HG03045 (cell line): ENCODE results near the gene TMED9.

ENCODE experiments used
- ATAC-seq: cut with Tn5 transposase; IDR thresholded peaks from one replicate; pipeline ENCODE4 v1.9.1; 2021; ENCODE audit warnings: mild to moderate bottlenecking, moderate library complexity; ENCODE audit not compliant: unreplicated experiment

The TMED9 gene

DNA sequence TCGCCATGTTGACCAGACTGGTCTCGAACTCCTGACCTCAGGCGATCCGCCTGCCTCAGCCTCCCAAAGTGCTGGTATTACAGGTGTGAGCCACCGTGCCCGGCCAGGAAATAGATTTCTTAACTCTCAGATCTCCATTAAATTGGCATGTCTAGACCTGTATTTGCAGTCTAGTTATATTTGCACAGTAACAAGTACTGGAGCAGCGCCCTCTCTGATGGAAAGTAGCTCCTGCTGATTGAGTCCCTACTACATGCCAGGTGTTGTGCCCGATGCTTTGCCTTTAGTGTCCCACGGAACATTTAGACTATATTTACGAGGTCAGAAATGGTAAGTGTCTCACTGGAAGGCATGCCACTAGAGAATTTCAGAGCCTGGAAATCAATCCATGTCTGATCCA lies 15.8 kb upstream of the TMED9 start:
- no peak for ATAC-seq

DNA sequence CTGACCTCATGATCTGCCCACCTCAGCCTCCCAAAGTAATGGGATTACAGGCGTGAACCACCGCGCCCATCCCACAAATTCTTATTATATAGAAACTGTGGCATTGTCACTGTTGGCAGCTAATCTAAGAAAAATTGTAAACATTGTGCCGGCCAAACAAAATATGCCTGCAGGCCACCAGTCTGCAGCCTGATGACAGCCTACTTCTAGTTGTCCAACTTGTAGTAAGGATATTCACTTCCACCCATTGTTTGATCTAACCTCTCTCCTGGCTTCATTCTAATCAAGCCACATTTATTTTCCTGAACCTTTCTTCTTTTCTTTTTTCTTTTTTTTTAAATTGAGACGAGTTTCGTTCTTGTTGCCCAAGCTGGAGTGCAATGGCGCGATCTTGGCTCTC lies 13.7 kb upstream of the TMED9 start:
- no peak for ATAC-seq

DNA sequence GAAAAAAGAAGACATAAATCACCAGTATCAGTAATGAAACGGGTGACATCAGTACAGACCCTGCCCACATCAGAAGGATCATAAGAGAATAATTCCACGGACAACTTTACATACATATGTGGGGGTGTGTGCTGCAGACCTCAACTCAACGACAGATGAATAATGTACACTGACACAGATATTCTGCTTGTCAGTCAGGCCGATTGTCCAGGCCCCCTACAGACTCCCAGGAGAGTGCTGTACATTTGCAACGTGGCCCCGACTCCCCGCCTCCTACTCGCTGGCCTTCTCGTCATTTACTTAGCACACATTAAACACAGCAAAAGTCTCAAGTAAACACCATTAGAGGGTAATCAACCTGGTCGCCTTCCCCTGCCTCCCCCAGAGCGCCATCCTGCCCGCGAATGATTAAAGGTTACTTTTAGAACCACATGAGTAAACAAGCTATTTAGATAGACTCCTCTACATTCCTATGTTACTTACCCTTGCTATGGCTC lies 3.5 kb upstream of the TMED9 start:
- ATAC-seq: no peak

DNA sequence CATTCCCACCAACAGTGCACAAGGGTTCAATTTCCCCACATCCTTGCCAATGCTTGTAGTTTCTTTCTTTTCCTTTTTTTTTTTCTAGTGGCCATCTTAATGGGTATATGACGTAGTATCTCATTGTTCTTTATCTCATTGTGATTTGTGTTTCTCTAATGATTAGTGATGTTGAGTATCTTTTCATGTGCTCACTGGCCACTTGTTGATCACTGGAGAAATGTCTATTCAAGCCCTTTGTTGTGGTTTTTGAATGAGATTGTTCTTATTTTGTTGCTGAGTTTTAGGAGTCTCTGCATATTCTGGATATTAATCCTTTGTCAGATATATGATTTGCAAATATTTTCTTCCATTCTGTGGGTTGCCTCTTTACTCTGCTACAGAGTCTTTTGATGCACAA lies 1.6 kb upstream of the TMED9 start:
- ATAC-seq: no peak

DNA sequence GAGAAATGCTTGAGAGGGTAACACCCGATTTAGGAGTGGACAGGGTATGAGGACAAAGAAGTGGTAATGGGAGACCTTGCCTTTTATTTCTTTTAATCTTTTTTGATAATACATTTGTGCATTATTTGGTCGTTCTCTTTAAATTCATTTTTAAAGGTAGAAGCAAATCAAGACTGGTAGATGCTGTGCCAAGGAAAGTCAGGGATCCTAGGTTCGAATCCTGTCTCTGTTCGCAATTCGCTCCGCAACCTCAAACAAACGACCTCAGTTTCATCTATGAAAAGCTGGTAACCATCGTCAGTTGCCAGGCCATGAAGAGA lies 353 bp upstream of the TMED9 start:
- no peak for ATAC-seq

DNA sequence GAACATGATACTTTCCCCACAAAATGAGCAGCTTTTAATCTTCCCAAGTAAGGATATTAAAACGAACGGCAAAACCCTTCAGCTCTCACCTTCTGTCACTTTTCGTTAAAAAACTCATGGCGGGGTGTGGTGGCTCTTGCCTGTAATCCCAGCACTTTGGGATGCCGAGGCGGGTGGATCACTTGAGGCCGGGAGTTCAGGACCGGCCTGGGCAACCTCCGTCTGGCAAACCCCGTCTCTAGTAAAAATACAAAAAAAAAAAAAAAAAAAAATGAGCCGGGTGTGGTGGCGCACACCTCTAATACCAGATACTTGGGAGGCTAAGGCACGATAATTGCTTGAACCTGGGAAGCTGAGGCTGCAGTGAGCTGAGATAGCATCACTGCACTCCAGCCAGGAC lies 902 bp downstream of the TMED9 start:
- ATAC-seq: no peak

DNA sequence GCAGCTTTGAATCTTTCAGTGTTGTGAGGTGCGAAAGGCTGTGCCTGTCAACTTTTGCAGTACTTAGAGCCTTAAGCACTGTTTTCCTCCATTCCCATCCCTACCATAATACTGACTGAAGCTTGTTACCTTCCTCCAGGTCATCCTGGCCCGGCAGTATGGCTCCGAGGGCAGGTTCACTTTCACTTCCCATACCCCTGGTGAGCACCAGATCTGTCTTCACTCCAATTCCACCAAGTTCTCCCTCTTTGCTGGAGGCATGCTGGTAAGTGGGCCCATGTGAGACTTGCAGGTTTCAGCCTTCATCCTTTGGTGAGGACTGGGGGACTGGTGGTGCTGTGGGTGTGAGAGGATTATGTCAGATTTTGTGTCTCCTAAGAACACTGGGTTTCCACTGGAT lies 1.5 kb downstream of the TMED9 start:
- no peak for ATAC-seq

DNA sequence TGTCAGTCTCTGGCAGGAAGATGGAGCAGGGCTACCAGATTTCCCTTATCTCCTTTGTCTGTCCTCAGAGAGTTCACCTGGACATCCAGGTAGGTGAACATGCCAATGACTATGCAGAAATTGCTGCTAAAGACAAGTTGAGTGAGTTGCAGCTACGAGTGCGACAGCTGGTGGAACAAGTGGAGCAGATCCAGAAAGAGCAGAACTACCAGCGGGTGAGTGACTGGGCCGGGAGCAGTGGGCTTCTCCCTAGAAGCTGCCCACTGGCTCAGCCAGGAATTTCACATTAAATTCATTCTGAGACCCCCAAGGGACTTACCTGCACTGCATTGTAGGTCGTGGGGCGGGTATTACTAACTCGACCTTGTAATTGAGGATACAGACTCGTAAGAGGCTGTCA lies 2.1 kb downstream of the TMED9 start:
- no peak for ATAC-seq

DNA sequence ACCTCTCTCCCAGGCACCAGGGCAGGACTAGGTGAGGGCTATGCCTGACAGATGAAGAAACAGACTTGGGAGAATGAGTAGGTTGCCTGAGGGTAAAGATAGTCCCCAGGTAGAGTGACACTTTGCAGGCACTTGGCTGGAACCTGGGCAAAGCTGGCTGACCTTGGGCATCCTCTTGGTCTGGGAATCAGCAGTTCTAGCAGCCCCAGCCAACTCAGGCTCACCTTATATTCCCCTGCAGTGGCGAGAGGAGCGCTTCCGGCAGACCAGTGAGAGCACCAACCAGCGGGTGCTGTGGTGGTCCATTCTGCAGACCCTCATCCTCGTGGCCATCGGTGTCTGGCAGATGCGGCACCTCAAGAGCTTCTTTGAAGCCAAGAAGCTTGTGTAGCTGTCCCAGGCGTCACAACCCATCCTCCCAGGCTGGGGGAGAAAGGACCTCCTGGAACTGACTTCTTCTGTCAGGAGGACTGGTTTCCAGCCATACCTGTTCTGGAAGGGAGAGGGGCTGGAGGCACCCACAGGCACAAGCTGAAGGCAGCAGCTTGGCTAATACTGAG lies 3.1 kb downstream of the TMED9 start:
- no peak for ATAC-seq

DNA sequence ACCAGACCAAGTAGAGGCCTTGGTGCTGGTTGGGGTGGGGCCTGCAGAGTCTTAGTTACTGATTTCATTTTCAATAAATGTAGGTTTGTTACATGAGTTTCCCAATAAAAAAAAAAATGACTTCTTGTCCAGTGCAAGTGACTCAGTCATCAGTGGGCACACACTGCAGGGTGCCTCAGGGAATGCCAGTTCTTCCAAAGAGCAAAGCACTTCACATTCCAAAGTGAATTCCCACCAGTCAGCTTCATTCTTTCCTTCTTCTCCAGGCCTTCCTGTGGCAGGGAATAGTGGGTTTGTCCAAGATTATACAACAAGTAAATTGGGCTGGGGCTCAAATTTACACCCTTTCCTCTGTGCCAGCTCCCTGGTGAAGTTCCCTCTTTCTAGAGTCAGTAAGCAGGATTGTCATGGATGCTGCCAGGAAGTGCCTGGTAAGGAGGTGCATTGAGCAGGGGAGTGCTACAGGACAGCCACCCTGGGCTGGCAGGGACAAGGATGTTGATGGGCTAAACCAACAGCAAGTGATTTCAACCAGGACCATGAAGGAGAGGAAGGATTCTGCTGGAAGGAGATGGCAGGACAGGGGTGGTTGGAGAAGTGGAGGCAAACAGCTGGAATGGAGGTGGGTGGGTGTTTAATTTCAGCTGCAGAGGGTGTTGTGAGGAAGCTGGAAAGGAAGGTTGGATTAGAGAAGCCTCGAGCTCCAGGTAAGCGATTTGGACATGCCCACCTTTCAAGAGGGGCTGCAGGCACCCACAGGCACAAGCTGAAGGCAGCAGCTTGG lies 4.2 kb downstream of the TMED9 start:
- ATAC-seq: no peak

DNA sequence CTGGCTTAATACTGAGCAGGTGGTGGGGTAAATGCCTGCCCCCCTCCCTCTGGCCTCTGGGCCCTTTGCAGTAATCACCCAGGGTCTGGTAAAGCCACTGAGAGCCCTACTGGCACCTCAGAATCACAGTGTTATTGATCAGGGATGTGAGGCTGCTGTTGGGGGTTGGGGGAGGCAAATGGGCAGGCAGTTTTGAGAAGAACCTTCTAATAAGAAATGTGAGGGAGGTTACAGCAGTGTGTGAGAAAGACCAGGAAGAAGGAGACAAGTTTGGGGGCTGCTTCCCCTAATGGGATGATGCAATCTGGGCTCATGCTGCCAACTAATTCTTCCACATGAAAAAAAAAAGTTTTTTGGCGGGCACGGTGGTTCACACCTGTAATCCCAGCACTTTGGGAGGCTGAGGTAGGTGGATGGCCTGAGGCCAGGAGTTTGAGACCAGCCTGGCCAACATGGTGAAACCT lies 4.8 kb downstream of the TMED9 start:
- ATAC-seq: no peak

DNA sequence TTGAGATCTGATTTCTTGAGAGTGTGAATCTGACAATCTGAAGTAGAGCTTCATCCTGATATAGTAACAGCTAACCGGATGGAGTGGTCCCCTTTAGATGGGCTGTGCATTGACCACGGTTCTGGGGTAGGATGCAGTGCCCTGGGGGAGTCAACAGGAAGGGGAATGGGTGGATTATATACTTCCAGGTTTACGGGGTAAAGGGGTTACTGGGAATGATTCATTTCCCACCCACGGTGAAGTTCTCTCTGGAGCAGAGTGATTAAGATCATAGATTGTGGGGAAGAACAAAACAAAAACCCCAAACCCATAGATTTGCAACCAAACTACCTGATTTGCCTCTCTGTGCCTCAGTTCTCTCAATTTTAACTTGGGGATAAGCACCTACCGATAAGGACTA lies 6.5 kb downstream of the TMED9 start:
- ATAC-seq: no peak

DNA sequence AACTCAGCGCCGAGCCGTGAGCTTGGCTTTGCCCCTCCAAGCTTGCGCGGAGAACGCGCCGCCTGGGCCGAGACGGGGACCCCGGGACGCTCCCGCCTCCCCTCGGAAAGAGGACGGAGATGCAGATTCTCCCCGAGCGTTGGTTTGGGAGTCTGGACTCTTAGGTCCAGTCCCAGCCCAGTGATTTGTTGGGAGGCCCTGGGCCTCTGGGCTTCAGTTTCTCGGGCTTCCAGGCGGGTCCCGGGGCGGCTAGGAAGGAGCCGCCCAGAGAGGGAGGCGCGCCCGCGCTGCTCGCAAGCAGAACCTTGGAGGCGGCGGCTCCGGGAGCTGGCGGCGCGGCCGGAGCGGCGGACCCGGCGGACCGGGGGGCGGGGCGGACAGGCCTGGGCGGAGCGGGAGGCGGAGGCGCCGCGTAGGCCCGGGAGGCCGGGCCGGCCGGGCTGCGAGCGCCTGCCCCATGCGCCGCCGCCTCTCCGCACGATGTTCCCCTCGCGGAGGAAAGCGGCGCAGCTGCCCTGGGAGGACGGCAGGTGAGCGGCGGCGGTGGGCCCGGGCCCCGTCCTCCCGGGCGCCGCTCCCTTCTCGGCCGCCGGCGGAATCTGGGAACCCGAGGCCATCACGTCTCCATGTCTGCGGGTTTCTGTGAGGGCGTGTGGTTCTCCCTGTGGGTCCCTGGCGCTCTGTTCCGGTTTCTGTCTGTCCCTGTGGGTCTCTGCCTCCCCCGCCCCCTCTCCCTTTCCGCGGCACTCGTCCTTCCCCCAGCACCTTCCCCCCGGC lies 7.9 kb downstream of the TMED9 start, which contains the start of gene B4GALT7:
TSS of gene B4GALT7 (plus strand) at position 402 of the 777 bp plus-strand sequence. CDS start at position 481, 79 bp downstream.
- ATAC-seq: peak; percentile 87

DNA sequence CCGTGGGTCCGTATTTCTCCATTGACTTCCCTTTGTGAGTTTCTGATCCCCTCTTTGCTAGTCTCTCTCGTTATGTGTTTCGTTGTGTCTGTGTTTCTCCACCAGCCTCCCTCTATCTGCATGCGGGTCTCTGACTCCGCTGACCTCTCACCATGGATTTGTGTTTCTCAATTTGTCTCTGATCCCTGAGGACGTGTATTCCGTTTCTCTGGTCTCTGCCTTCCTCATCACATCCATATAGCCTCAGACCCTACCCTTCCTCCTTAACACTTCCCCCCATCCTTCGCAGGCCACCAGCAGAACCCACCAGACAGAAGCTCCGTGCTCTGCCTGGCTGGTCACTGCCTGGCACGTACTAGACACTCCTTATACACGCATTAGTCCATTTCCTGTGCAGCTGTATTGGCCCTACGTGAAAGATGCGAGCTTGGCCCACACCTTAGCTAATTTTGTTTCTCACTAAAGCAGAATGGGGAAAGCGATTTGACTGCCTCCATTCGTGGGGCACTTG lies 8.6 kb downstream of the TMED9 start:
- ATAC-seq: no peak

DNA sequence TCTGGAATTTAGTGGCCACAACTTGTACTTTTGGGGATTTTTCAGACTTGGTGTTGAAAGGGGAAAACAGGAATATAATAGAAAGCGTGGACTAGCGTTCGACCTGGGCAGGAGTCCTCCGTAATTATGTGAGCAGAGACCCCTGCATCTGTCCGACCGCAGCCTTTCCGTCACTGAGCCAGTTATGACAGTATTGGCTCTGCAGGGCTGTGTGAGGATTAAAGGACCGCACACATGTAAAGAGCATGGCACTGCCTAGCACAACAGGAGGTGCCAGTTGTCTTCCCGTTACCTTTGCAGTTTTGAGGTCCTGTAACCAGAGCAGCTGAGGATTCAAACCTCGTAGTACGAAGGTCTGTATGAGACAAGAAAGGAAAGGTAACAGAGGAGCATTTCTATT lies 9.1 kb downstream of the TMED9 start:
- ATAC-seq: no peak

DNA sequence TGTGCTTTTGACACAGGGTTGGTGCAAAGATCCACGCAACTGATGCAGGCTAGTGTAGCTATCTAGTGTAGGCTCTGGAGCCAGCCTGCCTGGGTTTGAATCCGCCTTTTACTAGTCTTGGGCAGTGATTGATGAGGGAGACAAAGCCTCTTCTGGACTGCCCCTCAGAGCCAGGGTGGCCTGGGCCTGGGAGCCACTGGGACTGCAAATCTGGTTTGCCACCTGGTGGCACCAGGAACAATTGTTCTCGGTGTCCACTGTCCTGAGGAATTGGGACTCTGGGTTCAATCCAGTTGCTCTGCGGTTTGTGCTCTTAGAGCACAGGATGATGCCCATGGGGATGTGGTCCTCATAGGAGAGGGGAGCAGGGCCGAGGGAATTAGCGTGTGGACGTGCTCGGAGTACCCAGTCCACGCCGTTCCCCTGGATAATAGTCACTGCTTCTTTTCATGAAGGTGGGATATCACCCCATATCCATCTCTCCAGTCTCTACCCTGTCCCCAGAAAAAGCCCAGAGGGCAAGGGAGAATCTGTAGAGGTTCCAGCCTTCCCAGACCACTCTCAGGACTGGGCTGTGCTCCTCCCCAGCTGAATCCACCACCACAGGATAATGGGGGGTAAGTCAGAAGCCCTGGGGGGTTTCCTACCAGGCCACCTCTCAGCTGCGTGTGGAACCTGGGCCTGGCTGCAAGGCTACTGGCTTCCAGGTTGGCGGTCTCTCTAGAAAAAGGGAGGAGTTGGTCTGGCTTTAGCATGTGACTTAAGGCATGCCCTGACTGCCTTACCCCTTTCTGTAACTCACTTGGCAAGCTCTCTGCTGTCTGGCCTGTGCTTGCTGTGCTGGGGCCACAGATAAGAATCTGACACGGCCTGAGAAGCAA lies 9.8 kb downstream of the TMED9 start:
- no peak for ATAC-seq

DNA sequence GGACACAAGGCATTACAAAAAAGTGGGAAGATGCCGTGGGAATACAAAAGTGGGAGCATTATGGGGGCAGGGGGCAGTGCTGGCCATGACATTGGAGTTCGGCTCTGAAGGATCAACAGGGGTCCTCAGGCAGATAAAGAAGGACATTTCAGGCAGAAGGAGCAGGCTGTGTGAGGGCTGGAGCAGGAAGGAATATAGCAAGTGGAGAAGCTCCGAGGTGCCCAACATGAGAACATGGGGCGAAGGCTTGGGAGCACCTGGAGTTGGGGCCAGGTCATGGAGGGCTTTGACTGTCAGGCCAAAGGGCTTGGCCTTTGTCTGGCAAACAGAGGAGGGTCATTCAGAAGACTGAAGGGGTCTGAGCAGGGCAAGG lies 10.4 kb downstream of the TMED9 start:
- no peak for ATAC-seq

DNA sequence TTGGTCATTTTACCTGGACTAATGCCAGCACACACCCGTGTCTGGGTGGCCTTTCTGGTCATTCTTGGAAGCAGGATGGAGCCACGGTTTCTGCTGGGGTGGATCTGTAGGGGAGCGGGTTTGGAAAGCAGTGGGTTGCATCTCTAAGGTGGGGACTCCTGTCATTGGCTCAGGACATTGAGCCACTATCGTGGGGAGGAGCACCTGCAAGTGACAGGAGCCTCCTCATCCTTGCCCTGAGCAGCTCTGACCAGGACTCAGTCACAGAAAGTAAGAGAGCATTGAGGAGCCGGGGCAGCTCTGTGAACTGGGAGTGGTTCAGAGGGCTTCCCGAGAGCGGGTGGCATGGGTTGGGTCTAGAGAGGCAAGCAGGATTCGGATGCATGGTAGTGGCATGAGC lies 11.6 kb downstream of the TMED9 start:
- no peak for ATAC-seq

DNA sequence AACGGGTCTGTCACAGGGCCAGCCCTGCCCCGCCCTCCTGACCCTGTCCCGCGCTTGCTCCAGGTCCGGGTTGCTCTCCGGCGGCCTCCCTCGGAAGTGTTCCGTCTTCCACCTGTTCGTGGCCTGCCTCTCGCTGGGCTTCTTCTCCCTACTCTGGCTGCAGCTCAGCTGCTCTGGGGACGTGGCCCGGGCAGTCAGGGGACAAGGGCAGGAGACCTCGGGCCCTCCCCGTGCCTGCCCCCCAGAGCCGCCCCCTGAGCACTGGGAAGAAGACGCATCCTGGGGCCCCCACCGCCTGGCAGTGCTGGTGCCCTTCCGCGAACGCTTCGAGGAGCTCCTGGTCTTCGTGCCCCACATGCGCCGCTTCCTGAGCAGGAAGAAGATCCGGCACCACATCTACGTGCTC lies 12.1 kb downstream of the TMED9 start:
- ATAC-seq: no peak

DNA sequence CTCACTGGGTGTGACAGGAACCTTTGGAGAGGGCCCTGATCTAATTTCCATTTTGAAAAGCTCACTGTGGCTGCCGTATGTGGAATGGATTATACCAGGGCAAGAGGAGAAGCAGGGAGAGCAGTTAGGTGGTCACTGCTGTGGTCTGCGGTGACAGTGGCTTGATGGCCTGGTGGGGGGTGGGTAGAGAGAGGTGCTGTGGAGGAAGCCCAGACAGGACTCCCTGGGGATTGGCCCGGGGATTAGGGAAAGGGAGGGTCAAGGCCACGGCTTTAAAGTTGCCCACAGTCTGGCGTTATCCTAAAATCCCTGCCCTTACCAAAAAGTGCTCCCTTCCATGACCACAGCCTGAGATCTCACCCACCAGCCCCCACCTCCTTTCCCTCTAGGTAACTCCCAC lies 12.7 kb downstream of the TMED9 start:
- ATAC-seq: no peak

DNA sequence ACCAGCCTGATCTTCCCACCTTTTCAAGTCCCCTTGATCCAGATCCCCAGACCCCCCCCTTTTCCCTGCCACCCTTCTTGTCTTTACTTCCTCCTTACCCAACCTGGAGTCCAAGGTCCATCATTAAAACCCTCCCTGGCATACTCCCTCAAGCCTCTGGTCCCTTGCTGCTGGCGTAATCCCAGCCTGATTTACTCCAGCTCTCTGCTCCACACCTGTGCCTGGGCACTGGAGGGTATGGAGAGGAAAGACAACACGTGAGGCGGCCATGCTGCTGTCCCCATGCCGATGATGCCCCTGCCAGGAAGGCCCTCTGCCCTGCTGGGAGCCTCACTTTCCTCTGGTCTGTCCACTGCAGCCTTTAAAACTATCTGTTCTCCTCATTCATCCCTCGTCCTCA lies 13.1 kb downstream of the TMED9 start:
- ATAC-seq: no peak
